ENCODE results near the gene WASHC3.

WASHC3 gene

GRCh38 chr12:102063069-102063468 lies 1.3 kb upstream of the WASHC3 start:
- Histone ChIP-seq H4K20me1 (ENCODE audit: control insufficient read depth, insufficient read depth, low read depth, low read length) (no peaks in the 10 kb centered on the region), H3K4me3 (ENCODE audit: low read length) (no peak overlapping the region), H3K4me1 (ENCODE audit: control insufficient read depth, low read length) (peaks cover 9% of the 10 kb centered on the region), H3K9me3 (ENCODE audit: control insufficient read depth, insufficient read depth, low read length) (no peaks in the 10 kb centered on the region), H3K36me3 (ENCODE audit: control insufficient read depth, low read length) (peaks cover 19% of the 10 kb centered on the region), H3K4me2 (ENCODE audit: low read length) (no peak overlapping the region), H3K27ac (ENCODE audit: low read depth, low read length) (no peak overlapping the region), H3K27me3 (ENCODE audit: control insufficient read depth, low read length) (no peaks in the 10 kb centered on the region), H3K79me2 (ENCODE audit: control insufficient read depth, low read length) (peaks cover 8% of the 10 kb centered on the region), H3K9me2 (replicated peaks; ENCODE audit: control insufficient read depth, low read length) (no peaks in the 10 kb centered on the region), H3F3A (ENCODE audit: control insufficient read depth, insufficient read depth) (no peaks in the 10 kb centered on the region)
- TF ChIP-seq CTCF (IDR thresholded peaks at IDR 0.05; ENCODE audit: low read depth, low read length, poor library complexity, severe bottlenecking) = no peak
- TF ChIP-seq EZH2phosphoT487 (IDR thresholded peaks at IDR 0.05; ENCODE audit: borderline replicate concordance, low read length) = no peak

GRCh38 chr12:102062419-102062806 lies 622 bp upstream of the WASHC3 start:
- Histone ChIP-seq H3K27me3 (ENCODE audit: control insufficient read depth, low read length) (no peaks in the 10 kb centered on the region), H4K20me1 (ENCODE audit: control insufficient read depth, insufficient read depth, low read depth, low read length) (no peaks in the 10 kb centered on the region), H3K27ac (ENCODE audit: low read depth, low read length) (no peak overlapping the region), H3K36me3 (ENCODE audit: control insufficient read depth, low read length) (peaks cover 25% of the 10 kb centered on the region), H3F3A (ENCODE audit: control insufficient read depth, insufficient read depth) (no peaks in the 10 kb centered on the region), H3K4me2 (ENCODE audit: low read length) (peak overlapping the region; percentile 83), H3K79me2 (ENCODE audit: control insufficient read depth, low read length) (peaks cover 8% of the 10 kb centered on the region), H3K9me3 (ENCODE audit: control insufficient read depth, insufficient read depth, low read length) (no peaks in the 10 kb centered on the region), H3K4me3 (ENCODE audit: low read length) (peak overlapping the region; percentile 76), H3K4me1 (ENCODE audit: control insufficient read depth, low read length) (peaks cover 9% of the 10 kb centered on the region), H3K9me2 (replicated peaks; ENCODE audit: control insufficient read depth, low read length) (no peaks in the 10 kb centered on the region)
- TF ChIP-seq CTCF (IDR thresholded peaks at IDR 0.05; ENCODE audit: low read depth, low read length, poor library complexity, severe bottlenecking) (no peak), EZH2phosphoT487 (IDR thresholded peaks at IDR 0.05; ENCODE audit: borderline replicate concordance, low read length) (no peak)

- Histone ChIP-seq H3K4me1 (ENCODE audit: control insufficient read depth, low read length) (peaks cover 9% of the 10 kb centered on the region), H4K20me1 (ENCODE audit: control insufficient read depth, insufficient read depth, low read depth, low read length) (no peaks in the 10 kb centered on the region), H3K9me2 (replicated peaks; ENCODE audit: control insufficient read depth, low read length) (no peaks in the 10 kb centered on the region), H3K27me3 (ENCODE audit: control insufficient read depth, low read length) (no peaks in the 10 kb centered on the region), H3K79me2 (ENCODE audit: control insufficient read depth, low read length) (peaks cover 8% of the 10 kb centered on the region), H3K4me3 (ENCODE audit: low read length) (peak overlapping the region; percentile 76), H3K27ac (ENCODE audit: low read depth, low read length) (peak overlapping the region; percentile 12; the same call in 1 of the 2 replicates), H3F3A (ENCODE audit: control insufficient read depth, insufficient read depth) (no peaks in the 10 kb centered on the region), H3K4me2 (ENCODE audit: low read length) (peak overlapping the region; percentile 83), H3K36me3 (ENCODE audit: control insufficient read depth, low read length) (peaks cover 37% of the 10 kb centered on the region), H3K9me3 (ENCODE audit: control insufficient read depth, insufficient read depth, low read length) (no peaks in the 10 kb centered on the region)
- TF ChIP-seq EZH2phosphoT487 (IDR thresholded peaks at IDR 0.05; ENCODE audit: borderline replicate concordance, low read length) = no peak
- no peak for TF ChIP-seq CTCF (IDR thresholded peaks at IDR 0.05; ENCODE audit: low read depth, low read length, poor library complexity, severe bottlenecking)
Observed at GRCh38 chr12:102061096-102061559, 663 bp downstream of the WASHC3 start.
